Measurements from ENCODE around the gene MYCBP2. TPM values are rescaled to one million over a fixed set of nuclear protein-coding genes. Genes with fewer than 3 reads are reported as not detected.
A peak's percentile ranks its signal among the peaks of the same experiment; 100 is the strongest.

The MYCBP2 gene
- polyA plus RNA-seq, 4 donors, result 53.3 to 60.8 (median 59.2) TPM

GRCh38 chr13:77136902-77137420 is 189.9 kb downstream of the MYCBP2 start:
- DNase-seq (ENCODE audit: low read depth in 4 of 4, low spot score in 3 of 4), result no peak

GRCh38 chr13:77124423-77124822 is 202.5 kb downstream of the MYCBP2 start:
- no peak for DNase-seq (ENCODE audit: low read depth in 4 of 4, low spot score in 3 of 4)

- DNase-seq (ENCODE audit: low read depth in 4 of 4, low spot score in 3 of 4), result no peak
These were observed 208.8 kb downstream of the MYCBP2 start for GRCh38 chr13:77118134-77118533.

GRCh38 chr13:77114271-77114670 is 212.6 kb downstream of the MYCBP2 start:
- DNase-seq (ENCODE audit: low read depth in 4 of 4, low spot score in 3 of 4), result no peak

- DNase-seq (ENCODE audit: low read depth in 4 of 4, low spot score in 3 of 4), result no peak
These were observed 213.4 kb downstream of the MYCBP2 start for GRCh38 chr13:77113496-77113895.

- no peak for DNase-seq (ENCODE audit: low read depth in 4 of 4, low spot score in 3 of 4)
These were observed 221.8 kb downstream of the MYCBP2 start for GRCh38 chr13:77105051-77105450.

GRCh38 chr13:77099415-77099814 is 227.5 kb downstream of the MYCBP2 start:
- peak in 1 of 4 donors; percentile 4 for DNase-seq (ENCODE audit: low read depth in 4 of 4, low spot score in 3 of 4)

- no peak for DNase-seq (ENCODE audit: low read depth in 4 of 4, low spot score in 3 of 4)
These were observed 231.6 kb downstream of the MYCBP2 start for GRCh38 chr13:77095288-77095687.

- DNase-seq (ENCODE audit: low read depth in 4 of 4, low spot score in 3 of 4), result no peak
These were observed 232.1 kb downstream of the MYCBP2 start for GRCh38 chr13:77094773-77095172.

GRCh38 chr13:77093735-77094134 is 233.2 kb downstream of the MYCBP2 start:
- no peak for DNase-seq (ENCODE audit: low read depth in 4 of 4, low spot score in 3 of 4)

- no peak for DNase-seq (ENCODE audit: low read depth in 4 of 4, low spot score in 3 of 4)
These were observed 242.1 kb downstream of the MYCBP2 start for GRCh38 chr13:77084755-77085154.

GRCh38 chr13:77079902-77080413 is 246.9 kb downstream of the MYCBP2 start:
- no peak for DNase-seq (ENCODE audit: low read depth in 4 of 4, low spot score in 3 of 4)

- no peak for DNase-seq (ENCODE audit: low read depth in 4 of 4, low spot score in 3 of 4)
These were observed 259.4 kb downstream of the MYCBP2 start for GRCh38 chr13:77067519-77067918.

GRCh38 chr13:77065461-77066147 is 261.3 kb downstream of the MYCBP2 start:
- no peak for DNase-seq (ENCODE audit: low read depth in 4 of 4, low spot score in 3 of 4)

GRCh38 chr13:77062097-77062496 is 264.8 kb downstream of the MYCBP2 start:
- no peak for DNase-seq (ENCODE audit: low read depth in 4 of 4, low spot score in 3 of 4)

- no peak for DNase-seq (ENCODE audit: low read depth in 4 of 4, low spot score in 3 of 4)
These were observed 265.5 kb downstream of the MYCBP2 start for GRCh38 chr13:77061362-77061761.

- no peak for DNase-seq (ENCODE audit: low read depth in 4 of 4, low spot score in 3 of 4)
These were observed 270.0 kb downstream of the MYCBP2 start for GRCh38 chr13:77056886-77057285.

GRCh38 chr13:77056382-77056781 is 270.5 kb downstream of the MYCBP2 start:
- peak in 2 of 4 donors; percentile 8 to 10 for DNase-seq (ENCODE audit: low read depth in 4 of 4, low spot score in 3 of 4)

GRCh38 chr13:77055158-77055557 is 271.7 kb downstream of the MYCBP2 start:
- DNase-seq (ENCODE audit: low read depth in 4 of 4, low spot score in 3 of 4), result no peak

- no peak for DNase-seq (ENCODE audit: low read depth in 4 of 4, low spot score in 3 of 4)
These were observed 273.7 kb downstream of the MYCBP2 start for GRCh38 chr13:77053192-77053591.

GRCh38 chr13:77048681-77049080 is 278.2 kb downstream of the MYCBP2 start:
- DNase-seq (ENCODE audit: low read depth in 4 of 4, low spot score in 3 of 4), result no peak

- no peak for DNase-seq (ENCODE audit: low read depth in 4 of 4, low spot score in 3 of 4)
These were observed 279.1 kb downstream of the MYCBP2 start for GRCh38 chr13:77047649-77048343.

All from right renal pelvis (tissue), 4 donors.